ENCODE data around the gene MXD1. TPM values are rescaled to one million over a fixed set of nuclear protein-coding genes. Genes with fewer than 3 reads are reported as not detected.

The MXD1 gene
- total RNA-seq, 1 donor from 2014 or later = 10.9 TPM

- CTCF ChIA-PET = no interaction called here
Measured at GRCh38 chr2:69939722-69940121, 24.8 kb downstream of the MXD1 start.

GRCh38 chr2:69940691-69941090 is 25.8 kb downstream of the MXD1 start:
- Mint-ChIP-seq H3K4me1 (no peaks in the 10 kb centered on the region), H3K27me3 (no peaks in the 10 kb centered on the region), H3K27ac (no peak overlapping the region), H3K36me3 (ENCODE audit: low read depth) (peaks cover 74% of the 10 kb centered on the region), H3K9me3 (no peaks in the 10 kb centered on the region), H3K4me3 (no peak overlapping the region)
- TF ChIP-seq CTCF (IDR thresholded peaks at IDR 0.05) = no peak
- POLR2A ChIA-PET = no interaction called here
- intact Hi-C loops (cut with micrococcal nuclease) = no loop called here
- no peak for DNase-seq
- CTCF ChIA-PET = interaction anchor here (0.6 kb wide), 1 partner anchor 13 kb away, joined by 3 read pairs; no protein-coding TSS in a partner anchor
- no peak for ATAC-seq (ENCODE audit: low read depth)

More at GRCh38 chr2:69939722-69940121, 24.8 kb downstream of the MXD1 start:
- no peaks in the 10 kb centered on the region for H3K27me3 Mint-ChIP-seq
- no peak overlapping the region for H3K27ac Mint-ChIP-seq
- H3K36me3 Mint-ChIP-seq (ENCODE audit: low read depth) = peaks cover 82% of the 10 kb centered on the region
- H3K4me3 Mint-ChIP-seq = no peak overlapping the region
- no peak for TF ChIP-seq CTCF (IDR thresholded peaks at IDR 0.05)
- POLR2A ChIA-PET = interaction anchor here (0.7 kb wide), 1 partner anchor 202 kb away, joined by 3 read pairs; no protein-coding TSS in a partner anchor
- DNase-seq (no peak), ATAC-seq (ENCODE audit: low read depth) (no peak)
- no peaks in the 10 kb centered on the region for H3K9me3 Mint-ChIP-seq
- intact Hi-C loops (cut with micrococcal nuclease) = no loop called here
- H3K4me1 Mint-ChIP-seq = no peaks in the 10 kb centered on the region

GRCh38 chr2:69943000-69943842 is 28.3 kb downstream of the MXD1 start:
- no peak overlapping the region for H3K4me3 Mint-ChIP-seq
- POLR2A ChIA-PET = interaction anchor here (0.6 kb wide), 1 partner anchor 52 kb away, joined by 5 read pairs; no protein-coding TSS in a partner anchor
- H3K36me3 Mint-ChIP-seq (ENCODE audit: low read depth) = peaks cover 50% of the 10 kb centered on the region
- CTCF ChIA-PET = no interaction called here
- peaks cover 7% of the 10 kb centered on the region for H3K4me1 Mint-ChIP-seq
- intact Hi-C loops (cut with micrococcal nuclease) = no loop called here
- H3K9me3 Mint-ChIP-seq = no peaks in the 10 kb centered on the region
- peaks cover 2% of the 10 kb centered on the region for H3K27me3 Mint-ChIP-seq
- H3K27ac Mint-ChIP-seq = no peak overlapping the region
- no peak for DNase-seq
- no peak for TF ChIP-seq CTCF (IDR thresholded peaks at IDR 0.05)
- no peak for ATAC-seq (ENCODE audit: low read depth)

GRCh38 chr2:69943843-69944525 is 29.1 kb downstream of the MXD1 start:
- H3K27ac Mint-ChIP-seq = no peak overlapping the region
- CTCF ChIA-PET = no interaction called here
- H3K4me1 Mint-ChIP-seq = peaks cover 7% of the 10 kb centered on the region
- no peak for ATAC-seq (ENCODE audit: low read depth)
- H3K27me3 Mint-ChIP-seq = peaks cover 2% of the 10 kb centered on the region
- H3K4me3 Mint-ChIP-seq = no peak overlapping the region
- intact Hi-C loops (cut with micrococcal nuclease) = no loop called here
- peaks cover 42% of the 10 kb centered on the region for H3K36me3 Mint-ChIP-seq (ENCODE audit: low read depth)
- no peak for DNase-seq
- no peaks in the 10 kb centered on the region for H3K9me3 Mint-ChIP-seq
- POLR2A ChIA-PET = interaction anchor here (0.6 kb wide), 1 partner anchor 51 kb away, joined by 5 read pairs; no protein-coding TSS in a partner anchor
- TF ChIP-seq CTCF (IDR thresholded peaks at IDR 0.05) = no peak

GRCh38 chr2:69944756-69945155 is 29.8 kb downstream of the MXD1 start:
- ChIA-PET CTCF (no interaction called here), POLR2A (no interaction called here)
- Mint-ChIP-seq H3K36me3 (ENCODE audit: low read depth) (peaks cover 35% of the 10 kb centered on the region), H3K4me3 (no peak overlapping the region), H3K27me3 (peaks cover 2% of the 10 kb centered on the region), H3K4me1 (peaks cover 7% of the 10 kb centered on the region), H3K27ac (no peak overlapping the region), H3K9me3 (no peaks in the 10 kb centered on the region)
- no peak for TF ChIP-seq CTCF (IDR thresholded peaks at IDR 0.05)
- ATAC-seq (ENCODE audit: low read depth) = no peak
- intact Hi-C loops (cut with micrococcal nuclease) = no loop called here
- no peak for DNase-seq

Measured in activated B cell treated with CpG ODN at 0.5 μM for 24 hours (primary cell).